Measurements from ENCODE around the gene PATJ.
"Not testable (repeated sequence)": the region's sequence is repeated elsewhere in the genome, so short reads cannot be mapped to it uniquely, and the experiment has no call there.

PATJ gene

DNA sequence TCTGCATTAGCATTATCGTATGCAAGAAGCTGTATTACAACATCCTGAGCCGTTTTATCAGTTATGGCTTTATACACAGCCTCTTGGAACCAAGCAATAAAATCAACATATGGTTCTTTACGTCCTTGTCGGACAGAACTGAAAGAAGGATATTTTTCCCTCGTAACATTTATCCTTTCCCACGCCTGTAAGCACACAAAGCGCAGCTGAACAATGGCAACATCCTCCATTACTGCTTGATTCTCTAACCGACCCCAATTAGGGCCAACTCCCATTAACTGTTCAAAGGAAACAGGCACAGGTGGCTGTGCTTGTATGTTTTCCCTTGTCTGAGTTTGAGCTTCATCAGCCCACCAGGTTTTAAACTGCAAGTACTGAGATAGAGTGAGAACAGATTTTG is 439.9 kb downstream of the PATJ start:
- peak in 1 of 10 donors; percentile 9 for DNase-seq
- intact Hi-C loops (cut with DNase I), result not testable (repeated sequence)

DNA sequence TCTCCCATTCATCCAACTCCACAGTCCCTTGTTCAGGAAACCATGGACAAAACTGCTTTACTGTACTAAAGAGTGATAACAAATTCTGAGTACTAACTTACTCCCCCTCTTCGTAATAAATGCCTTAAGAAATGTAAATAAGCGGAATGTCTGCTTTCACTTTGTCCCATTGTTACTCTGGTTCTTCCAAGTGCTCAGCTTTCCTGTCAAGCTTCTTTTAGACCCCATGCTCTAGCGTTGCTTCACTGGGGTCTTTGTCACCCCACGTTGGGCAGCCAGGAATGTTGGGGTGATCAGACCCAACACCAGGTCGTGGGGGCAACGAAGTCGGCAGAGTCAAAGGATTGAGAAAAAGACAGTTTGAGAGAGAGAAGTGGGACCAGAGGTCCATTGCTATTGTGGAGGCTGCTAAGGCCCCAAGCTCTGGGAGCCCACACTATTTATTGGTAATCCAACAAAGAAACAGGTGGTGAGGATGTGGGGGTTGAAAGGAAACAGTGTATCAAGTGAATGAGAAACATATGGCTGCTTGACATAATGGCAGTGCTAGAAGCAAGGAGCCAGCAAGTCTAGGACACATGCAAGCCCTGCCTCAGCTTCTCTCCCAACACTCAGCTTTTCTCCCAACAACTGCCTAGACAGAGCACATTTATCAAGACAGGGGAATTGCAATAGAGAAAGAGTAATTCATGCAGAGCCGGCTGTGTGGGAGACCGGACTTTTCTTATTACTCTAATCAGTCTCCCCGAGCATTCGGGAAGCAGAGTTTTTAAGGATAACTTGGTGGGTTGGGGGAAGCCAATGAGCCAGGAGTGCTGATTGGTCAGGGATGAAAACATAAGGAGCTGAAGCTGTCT is 441.1 kb downstream of the PATJ start:
- peak in 1 of 10 donors; percentile 6 for DNase-seq
- intact Hi-C loops (cut with DNase I), result not testable (repeated sequence)

DNA sequence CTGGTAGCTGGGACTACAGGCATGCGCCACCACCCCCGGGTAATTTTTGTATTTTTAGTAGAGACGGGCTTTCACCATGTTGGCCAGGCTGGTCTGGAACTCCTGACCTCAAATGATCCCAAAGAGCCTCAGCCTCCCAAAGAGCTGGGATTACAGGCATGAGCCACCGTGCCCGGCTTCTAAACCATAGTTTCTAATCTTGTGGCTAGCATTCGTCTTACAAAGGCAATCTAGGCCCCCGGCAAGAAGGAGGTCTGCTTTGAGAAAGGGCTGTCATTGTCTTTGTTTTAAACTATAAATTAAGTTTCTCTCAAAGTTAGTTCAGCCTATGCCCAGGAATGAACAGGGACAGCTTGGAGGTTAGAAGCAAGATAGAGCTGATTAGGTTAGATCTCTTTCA is 442.1 kb downstream of the PATJ start:
- DNase-seq, result peak in 1 of 10 donors; percentile 56
- intact Hi-C loops (cut with DNase I), result no loop called here

DNA sequence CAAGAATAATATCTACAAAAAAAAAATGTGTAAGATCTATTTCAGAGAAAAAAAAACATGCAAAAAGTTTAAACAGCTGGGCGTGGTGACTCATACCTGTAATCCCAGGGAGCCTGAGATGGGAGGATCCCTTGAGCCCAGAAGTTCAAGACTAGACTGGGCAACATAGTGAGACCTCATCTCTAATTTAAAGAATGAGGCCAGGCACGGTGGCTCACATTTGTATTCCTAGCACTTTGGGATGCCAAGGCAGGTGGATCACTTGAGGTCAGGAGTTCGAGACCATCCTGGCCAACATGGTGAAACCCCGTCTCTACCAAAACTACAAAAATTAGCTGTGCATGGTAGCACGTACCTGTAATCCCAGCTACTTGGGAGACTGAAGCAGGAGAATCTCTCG is 443.0 kb downstream of the PATJ start:
- DNase-seq; intact Hi-C loops (cut with DNase I): not testable (repeated sequence)

DNA sequence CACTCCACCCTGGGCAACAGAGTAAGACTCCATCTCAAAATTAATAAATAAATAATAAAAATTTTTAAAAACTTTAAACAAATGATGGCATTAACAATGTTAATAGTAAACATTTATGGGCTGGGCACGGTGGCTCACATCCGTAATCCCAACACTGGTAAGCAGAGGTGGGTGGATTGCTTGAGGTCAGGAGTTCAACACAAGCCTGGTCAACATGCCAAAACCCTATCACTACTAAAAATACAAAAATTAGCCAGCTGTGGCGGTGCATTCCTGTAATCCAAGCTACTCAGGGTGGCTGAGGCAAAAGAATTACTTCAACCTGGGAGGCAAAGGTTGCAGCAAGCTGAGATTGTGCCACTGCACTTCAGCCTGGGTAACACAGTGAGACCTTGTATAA is 443.4 kb downstream of the PATJ start:
- DNase-seq, result no peak
- intact Hi-C loops (cut with DNase I), result no loop called here

DNA sequence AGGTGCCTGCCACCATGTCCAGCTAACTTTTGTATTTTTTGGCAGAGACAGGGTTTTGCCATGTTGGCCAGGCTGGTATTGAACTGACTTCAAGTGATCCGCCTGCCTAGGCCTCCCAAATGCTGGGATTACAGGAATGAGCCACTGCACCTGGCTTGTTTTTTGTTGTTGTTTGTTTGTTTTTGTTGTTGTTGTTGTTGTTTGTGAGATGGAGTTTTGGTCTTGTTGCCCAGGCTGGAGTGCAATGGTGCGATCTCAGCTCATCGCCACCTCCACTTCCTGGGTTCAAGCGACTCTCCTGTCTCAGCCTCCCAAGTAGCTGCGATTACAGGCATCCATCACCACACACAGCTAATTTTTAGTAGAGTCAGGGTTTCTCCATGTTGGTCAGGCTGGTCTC is 445.3 kb downstream of the PATJ start:
- intact Hi-C loops (cut with DNase I), result no loop called here
- DNase-seq, result peak in 1 of 10 donors; percentile 8

DNA sequence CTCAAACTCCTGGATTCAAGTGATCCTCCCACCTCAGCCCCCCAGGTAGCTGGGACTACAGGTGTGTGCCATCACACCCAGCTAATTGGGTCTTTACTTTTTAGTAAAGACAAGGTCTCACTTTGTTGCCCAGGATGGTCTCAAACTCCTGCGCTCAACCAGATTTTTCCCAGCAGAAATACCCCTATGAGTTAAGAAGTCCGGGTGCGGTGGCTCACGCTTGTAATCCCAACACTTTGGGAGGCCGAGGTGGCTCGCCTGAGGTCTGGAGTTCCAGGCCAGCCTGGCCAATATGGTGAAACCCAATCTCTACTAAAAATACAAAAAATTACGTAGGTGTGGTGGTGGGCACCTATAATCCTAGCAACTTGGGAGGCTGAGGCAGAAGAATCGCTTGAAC is 445.8 kb downstream of the PATJ start:
- intact Hi-C loops (cut with DNase I), result no loop called here

DNA sequence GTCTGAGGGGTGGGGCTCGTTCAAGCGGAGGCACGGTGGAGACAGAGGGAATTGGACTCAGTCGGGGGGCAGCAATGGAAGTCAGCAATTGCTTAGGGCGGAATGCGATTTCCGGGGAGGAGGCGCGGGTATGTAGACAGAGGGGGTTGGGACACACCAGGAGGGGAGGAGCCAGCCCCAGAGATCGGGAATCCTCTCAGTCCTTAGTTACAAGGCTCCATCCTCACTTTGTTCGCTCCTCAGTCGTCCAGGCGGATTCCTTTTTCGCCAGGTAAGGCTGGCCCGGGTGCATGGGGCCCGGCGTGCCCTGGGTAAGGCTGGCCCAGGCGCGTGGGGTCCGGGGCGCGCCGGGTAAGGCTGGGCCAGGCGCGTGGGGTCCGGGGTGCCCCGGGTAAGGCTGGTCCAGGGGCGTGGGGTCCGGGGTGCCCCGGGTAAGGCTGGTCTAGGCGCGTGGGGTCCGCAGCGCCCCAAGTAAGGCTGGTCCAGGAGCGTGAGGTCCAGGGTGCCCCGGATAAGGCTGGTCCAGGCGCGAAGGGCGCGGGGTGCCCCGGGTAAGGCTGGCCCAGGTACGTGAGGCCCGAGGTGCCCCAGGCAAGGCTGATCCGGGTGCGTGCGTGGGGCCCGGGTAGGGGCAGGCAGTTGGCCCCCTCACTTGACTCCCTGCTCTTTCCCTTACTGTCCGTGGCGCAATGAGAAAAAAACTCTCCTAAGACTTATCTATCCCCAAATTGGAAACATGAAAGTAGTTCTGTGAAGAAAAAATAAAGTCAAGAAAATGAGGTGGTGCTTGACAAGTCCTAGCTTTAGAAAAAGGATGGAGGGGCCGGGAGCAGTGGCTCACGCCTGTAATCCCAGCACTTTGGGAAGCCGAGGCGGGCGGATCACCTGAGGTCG is 452.6 kb downstream of the PATJ start, which contains the start of gene L1TD1:
TSS of gene L1TD1 (plus strand) at position 199 of the 894 bp plus-strand sequence. CDS start 11,780 bp downstream, outside the sequence.
- DNase-seq, result peak in 2 of 10 donors; percentile 65 to 79
- intact Hi-C loops (cut with DNase I), result no loop called here

More for the DNA sequence above, 445.8 kb downstream of the PATJ start:
- no peak for DNase-seq

DNA sequence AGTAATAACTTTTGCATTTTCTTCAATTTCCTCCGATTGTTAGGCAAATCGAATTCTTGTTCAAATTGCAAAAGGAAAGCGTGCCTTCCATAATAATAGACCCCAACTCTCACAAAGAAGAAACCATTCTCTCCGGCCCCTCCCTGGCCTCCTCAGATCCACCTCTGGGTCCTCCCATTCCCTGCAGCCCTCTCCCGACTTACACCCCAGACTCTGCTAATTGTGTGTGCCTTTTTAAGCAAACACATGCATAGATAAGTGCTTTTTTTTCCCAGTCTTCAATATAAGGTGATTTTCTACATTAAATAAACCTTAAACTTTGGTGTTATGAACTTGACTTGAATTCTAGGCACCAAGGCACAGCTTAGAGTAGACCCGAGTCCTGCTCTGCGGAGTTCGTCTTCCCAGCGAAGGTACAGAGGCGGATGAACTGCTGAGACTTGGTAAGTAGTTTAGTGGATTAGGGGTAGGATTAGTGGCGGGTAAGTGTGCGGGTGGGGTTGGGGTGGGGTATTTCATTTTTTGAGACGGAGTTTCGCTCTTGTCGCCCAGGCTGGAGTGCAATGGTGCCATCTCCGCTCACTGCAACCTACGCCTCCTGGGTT is 453.9 kb downstream of the PATJ start:
- DNase-seq, result peak in 2 of 10 donors; percentile 34 to 61
- intact Hi-C loops (cut with DNase I), result no loop called here

DNA sequence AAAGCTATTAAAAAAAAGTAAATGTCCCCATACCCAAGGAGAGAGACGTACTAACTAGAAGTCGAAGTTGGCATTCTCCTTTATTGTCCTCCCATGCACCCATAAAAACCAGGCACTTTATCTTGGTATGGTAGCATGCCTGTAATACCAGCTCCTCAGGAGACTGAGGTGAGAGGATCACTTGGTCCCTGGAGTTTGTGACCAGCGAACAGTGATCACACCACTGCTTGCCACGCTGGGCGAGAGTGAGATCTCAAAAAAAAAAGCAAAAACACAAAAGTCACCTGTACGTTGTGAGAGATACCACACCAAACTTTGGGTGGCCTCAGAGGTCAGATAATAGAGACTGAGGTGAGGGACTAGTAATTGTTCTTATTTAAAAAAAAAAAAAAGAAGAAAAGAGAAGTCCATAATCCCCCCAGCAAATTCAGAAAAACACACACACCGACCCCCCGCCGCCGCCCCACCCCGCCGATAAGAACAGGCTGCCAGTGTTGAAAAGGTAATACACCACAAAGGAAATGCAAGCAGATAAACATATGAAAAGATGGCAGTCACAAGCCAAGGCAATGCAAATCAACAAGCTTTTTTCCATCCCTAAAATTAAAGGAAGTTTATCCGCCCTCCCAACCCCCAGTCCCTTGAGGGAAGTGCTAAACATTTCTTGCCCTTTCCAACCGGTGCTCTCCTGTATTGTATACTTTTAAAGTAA is 455.9 kb downstream of the PATJ start:
- peak in 2 of 10 donors; percentile 2 to 9 for DNase-seq
- intact Hi-C loops (cut with DNase I), result no loop called here

DNA sequence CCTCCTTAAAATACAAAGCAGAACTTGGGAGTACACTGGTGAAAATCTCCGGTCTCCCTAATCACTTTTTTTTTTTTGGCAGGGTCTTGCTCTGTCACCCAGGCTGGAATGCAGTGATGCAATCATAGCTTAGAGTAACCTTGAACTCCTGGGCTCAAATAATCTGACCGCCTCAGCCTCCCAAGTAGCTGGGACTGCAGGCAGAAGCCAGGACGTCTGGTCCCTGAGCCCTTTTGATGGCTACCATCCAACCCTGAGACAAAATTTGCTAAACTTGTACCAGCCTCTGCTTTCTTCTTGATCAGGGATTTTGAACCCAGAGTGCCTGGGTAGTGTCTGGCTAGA is 456.5 kb downstream of the PATJ start:
- intact Hi-C loops (cut with DNase I), result no loop called here
- peak in 2 of 10 donors; percentile 4 to 22 for DNase-seq

DNA sequence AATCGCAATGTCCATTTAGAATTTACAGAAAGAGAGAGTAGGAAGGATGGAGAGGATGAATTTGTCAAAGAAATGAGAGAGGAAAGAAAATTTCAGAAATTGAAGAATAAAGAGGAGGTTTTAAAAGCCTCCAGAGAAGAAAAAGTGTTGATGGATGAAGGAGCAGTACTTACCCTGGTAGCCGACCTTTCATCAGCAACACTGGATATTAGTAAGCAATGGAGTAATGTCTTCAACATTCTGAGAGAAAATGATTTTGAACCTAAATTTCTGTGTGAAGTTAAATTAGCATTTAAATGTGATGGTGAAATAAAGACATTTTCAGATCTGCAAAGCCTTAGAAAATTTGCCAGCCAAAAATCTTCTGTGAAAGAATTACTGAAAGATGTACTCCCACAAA is 464.9 kb downstream of the PATJ start:
- intact Hi-C loops (cut with DNase I), result no loop called here
- DNase-seq, result no peak

DNA sequence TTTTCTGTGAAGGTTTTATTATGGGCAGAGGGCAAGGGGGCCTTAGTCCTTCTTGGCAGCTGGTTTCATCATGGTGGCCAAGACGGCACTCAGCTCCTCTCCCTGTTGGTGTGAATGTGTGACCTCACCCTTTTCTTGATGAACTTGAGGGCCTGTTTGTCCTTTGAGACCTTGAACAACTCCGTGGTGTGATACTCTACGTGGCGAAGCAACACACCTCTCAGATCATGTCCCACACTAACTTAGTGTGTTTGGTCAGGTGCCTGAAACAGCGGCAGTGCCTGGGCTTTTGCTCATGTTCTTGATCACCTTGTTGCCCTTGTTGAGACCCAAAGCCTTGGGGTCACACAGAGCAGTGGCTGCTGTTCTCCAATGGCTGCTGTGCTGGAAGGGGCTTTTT is 465.8 kb downstream of the PATJ start:
- DNase-seq, result peak in 2 of 10 donors; percentile 30 to 38
- intact Hi-C loops (cut with DNase I), result no loop called here

DNA sequence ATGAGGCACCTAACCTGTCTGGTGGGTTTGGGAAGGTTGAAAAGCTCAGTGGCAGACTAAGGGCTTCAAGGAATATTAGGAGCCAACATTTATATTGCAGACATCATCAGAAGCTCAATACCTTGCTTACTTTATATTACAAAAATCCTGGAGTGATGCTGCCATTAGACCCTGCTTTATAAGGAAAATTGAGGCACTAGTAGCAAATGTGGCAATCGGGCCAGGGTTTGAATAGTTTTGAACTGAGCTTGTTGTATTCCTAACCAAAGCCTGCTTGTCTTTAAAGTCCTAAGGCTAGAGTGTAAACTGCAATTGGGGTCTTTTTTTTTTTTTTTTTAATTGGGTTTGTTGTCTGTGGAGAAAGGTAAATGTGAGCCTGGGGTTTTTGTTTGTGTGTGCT is 466.7 kb downstream of the PATJ start:
- intact Hi-C loops (cut with DNase I), result no loop called here
- DNase-seq, result no peak

DNA sequence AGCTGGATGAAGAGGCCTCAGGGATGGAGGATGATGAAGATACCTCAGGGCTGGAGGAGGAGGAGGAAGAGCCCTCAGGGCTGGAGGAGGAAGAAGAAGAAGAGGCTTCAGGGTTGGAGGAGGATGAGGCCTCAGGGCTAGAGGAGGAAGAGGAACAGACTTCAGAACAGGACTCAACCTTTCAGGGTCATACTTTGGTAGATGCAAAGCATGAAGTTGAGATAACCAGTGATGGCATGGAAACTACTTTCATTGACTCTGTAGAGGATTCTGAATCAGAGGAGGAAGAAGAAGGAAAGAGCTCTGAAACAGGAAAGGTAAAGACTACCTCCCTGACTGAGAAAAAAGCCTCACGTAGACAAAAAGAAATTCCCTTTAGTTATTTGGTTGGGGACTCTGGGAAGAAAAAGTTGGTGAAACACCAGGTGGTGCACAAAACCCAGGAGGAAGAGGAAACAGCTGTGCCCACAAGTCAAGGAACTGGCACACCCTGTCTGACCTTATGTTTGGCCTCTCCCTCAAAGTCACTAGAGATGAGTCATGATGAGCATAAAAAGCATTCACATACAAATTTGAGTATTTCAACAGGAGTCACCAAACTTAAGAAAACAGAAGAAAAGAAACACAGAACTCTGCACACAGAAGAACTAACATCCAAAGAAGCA is 467.8 kb downstream of the PATJ start:
- intact Hi-C loops (cut with DNase I), result no loop called here
- DNase-seq, result no peak

DNA sequence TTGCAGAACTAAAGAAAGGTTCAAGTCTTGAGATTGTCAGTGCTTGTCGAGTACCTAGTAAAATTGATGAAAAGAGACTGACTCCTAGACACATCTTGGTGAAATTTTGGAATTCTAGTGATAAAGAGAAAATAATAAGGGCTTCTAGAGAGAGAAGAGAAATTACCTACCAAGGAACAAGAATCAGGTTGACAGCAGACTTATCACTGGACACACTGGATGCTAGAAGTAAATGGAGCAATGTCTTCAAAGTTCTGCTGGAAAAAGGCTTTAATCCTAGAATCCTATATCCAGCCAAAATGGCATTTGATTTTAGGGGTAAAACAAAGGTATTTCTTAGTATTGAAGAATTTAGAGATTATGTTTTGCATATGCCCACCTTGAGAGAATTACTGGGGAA is 468.7 kb downstream of the PATJ start:
- intact Hi-C loops (cut with DNase I), result no loop called here
- DNase-seq, result no peak

DNA sequence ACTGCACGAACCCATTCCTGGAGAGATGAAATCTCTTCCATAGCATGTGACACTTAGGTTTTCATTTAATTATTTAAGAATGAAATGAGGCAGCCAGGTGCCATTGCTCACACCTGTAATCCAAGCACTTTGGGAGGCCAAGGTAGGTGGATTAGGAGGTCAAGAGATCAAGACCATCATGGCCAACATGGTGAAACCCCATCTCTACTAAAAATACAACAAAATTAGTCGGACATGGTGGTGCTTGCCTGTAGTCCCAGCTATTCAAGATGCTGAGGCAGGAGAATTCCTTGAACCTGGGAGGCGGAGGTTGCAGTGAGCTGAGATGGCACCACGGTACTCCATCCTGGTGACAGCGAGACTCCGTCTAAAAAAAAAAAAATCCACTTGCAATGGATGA is 470.1 kb downstream of the PATJ start:
- intact Hi-C loops (cut with DNase I), result no loop called here

DNA sequence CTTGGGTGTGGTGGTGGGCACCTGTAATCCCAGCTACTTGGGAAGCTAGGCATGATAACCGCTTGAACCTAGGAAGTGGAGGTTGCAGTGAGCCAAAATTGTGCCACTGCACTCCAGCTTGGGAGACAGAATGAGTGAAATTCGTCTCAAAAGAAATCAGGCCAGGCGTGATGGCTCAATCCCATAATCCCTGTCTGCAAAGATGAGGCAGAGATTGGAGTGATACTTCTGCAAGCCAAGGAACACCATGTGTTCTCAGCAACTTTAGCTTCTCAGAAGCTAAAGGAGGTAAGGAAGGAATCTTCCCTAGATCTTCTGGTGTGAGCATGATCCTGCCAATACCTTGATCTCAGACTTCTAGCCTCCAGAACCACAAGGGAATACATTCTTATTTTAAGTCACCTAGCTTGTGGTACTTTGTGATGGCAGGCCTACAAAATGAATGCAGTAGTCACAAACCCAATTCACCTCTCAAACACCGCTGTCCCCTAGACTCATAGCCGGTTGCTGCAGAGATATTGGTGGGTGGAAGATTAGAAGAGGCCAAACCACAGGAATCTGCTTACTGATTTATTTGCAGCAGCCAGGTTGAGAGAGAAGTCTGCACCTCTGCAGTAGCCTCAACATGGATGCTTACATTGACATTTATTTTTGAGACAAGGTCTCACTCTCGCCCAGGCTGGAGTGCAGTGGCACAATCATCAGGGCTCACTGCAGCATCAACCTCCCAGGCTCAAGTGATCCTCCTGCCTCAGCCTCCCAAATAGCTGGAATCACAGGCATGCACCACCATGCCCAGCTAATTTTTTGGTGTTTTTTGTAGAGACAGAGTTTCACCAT is 471.0 kb downstream of the PATJ start:
- intact Hi-C loops (cut with DNase I), result no loop called here
- peak in 2 of 10 donors; percentile 1 to 11 for DNase-seq

More for the DNA sequence above, 470.1 kb downstream of the PATJ start:
- DNase-seq, result no peak

DNA sequence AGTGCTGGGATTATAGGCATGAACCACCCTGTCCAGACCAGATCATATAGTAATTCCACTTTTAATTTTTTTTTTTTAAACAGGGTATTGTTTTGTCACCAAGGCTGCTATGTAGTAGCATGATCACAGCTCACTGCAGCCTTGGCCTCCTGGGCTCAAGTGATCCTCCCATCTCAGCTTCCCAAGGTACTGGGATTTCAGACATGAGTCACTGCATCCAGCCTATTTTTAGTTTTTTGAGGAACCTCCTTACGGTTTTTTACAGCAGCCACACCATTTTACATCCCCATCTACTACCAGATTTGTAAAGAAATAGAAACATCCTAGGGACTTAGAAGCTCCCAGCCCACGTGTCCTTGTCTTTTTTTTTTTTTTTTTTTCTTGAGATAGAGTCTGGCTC is 476.3 kb downstream of the PATJ start:
- intact Hi-C loops (cut with DNase I), result no loop called here
- DNase-seq, result peak in 1 of 10 donors; percentile 10

Measured in posterior cingulate gyrus (tissue), 11 donors.